Glutamatergic neuron (in vitro differentiated cells): ENCODE data around the gene MAP3K21. TPM values are rescaled to one million over a fixed set of nuclear protein-coding genes. Genes with fewer than 3 reads are reported as not detected.

Source experiments
- DNase-seq: peaks from one replicate; pipeline ENCODE4 v3.0.0; 2022
- H3K27ac Mint-ChIP-seq: one replicate; pipeline ENCODE4 v1.8.0; 2020; ENCODE audit warnings: mild to moderate bottlenecking, mixed read lengths, inconsistent platforms; ENCODE audit not compliant: unreplicated experiment
- H3K27me3 Mint-ChIP-seq: one replicate; pipeline ENCODE4 v1.8.0; 2020; ENCODE audit warnings: mild to moderate bottlenecking, moderate library complexity, mixed read lengths, inconsistent platforms; ENCODE audit not compliant: unreplicated experiment
- H3K36me3 Mint-ChIP-seq: one replicate; pipeline ENCODE4 v1.8.0; 2020; ENCODE audit warnings: mild to moderate bottlenecking, mixed read lengths, inconsistent platforms; ENCODE audit not compliant: unreplicated experiment
- H3K4me1 Mint-ChIP-seq: one replicate; pipeline ENCODE4 v1.8.0; 2020; ENCODE audit warnings: mild to moderate bottlenecking, low read depth, mixed read lengths, inconsistent platforms; ENCODE audit not compliant: unreplicated experiment
- H3K4me3 Mint-ChIP-seq: one replicate; pipeline ENCODE4 v1.8.0; 2020; ENCODE audit warnings: mild to moderate bottlenecking, mixed read lengths, inconsistent platforms; ENCODE audit not compliant: unreplicated experiment
- H3K9me3 Mint-ChIP-seq: one replicate; pipeline ENCODE4 v1.8.0; 2020; ENCODE audit warnings: mild to moderate bottlenecking, moderate library complexity, mixed read lengths, inconsistent platforms; ENCODE audit not compliant: unreplicated experiment
- total RNA-seq: library from RNA; stranded (reverse); fragmentation: NEBNext Ultra II Directional; extraction: Animal tissue kit (Norgen Biotek cat#: 25700); gene quantifications from one replicate; pipeline ENCODE4 v1.2.1, GENCODE V29; 2021; ENCODE audit not compliant: unreplicated experiment
- TF ChIP-seq, protein P1 (sequence below): fragments of 200-600 bp; sonication (generic); IDR thresholded peaks from one replicate; pipeline ENCODE4 v1.5.0; 2021; ENCODE audit not compliant: partially characterized antibody, unreplicated experiment

Gene MAP3K21
- total RNA-seq, 1 donor from 2014 or later, result 0.25 TPM

GRCh38 chr1:233323718-233324117 is 3.8 kb upstream of the MAP3K21 start:
- H3K27me3 Mint-ChIP-seq, result peaks cover 1% of the 10 kb centered on the region

DNA sequence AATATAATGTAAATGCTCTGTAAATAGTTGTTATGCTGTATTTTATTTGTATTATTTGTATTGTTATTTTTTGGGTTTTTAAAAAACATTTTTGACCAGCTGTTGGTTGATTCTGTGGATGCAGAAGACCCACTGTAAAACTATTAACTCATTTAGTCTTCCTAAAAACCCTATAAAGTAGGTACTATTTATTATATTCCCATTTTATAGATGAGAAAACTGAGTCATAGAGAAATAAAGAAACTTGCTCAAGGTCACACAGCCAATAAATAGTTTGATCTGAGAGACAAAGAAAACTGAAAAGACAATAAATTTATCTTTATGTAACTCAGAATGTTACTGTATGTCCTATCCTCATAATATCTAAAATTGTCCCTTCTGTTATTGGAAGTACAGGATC is 1.2 kb upstream of the MAP3K21 start:
- TF ChIP-seq, protein P1, sequence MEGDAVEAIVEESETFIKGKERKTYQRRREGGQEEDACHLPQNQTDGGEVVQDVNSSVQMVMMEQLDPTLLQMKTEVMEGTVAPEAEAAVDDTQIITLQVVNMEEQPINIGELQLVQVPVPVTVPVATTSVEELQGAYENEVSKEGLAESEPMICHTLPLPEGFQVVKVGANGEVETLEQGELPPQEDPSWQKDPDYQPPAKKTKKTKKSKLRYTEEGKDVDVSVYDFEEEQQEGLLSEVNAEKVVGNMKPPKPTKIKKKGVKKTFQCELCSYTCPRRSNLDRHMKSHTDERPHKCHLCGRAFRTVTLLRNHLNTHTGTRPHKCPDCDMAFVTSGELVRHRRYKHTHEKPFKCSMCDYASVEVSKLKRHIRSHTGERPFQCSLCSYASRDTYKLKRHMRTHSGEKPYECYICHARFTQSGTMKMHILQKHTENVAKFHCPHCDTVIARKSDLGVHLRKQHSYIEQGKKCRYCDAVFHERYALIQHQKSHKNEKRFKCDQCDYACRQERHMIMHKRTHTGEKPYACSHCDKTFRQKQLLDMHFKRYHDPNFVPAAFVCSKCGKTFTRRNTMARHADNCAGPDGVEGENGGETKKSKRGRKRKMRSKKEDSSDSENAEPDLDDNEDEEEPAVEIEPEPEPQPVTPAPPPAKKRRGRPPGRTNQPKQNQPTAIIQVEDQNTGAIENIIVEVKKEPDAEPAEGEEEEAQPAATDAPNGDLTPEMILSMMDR, result no peak
- DNase-seq, result no peak
- Mint-ChIP-seq H3K9me3 (peaks cover 2% of the 10 kb centered on the region), H3K27me3 (peaks cover 11% of the 10 kb centered on the region), H3K4me1 (no peaks in the 10 kb centered on the region), H3K4me3 (no peak overlapping the region), H3K36me3 (no peaks in the 10 kb centered on the region), H3K27ac (no peak overlapping the region)

More at GRCh38 chr1:233323718-233324117, 3.8 kb upstream of the MAP3K21 start:
- Mint-ChIP-seq H3K4me1 (no peaks in the 10 kb centered on the region), H3K27ac (no peak overlapping the region), H3K4me3 (no peak overlapping the region), H3K36me3 (no peaks in the 10 kb centered on the region), H3K9me3 (peaks cover 2% of the 10 kb centered on the region)
- no peak for DNase-seq
- TF ChIP-seq, protein P1, result no peak

- Mint-ChIP-seq H3K4me3 (peak overlapping the region; percentile 61), H3K4me1 (no peaks in the 10 kb centered on the region), H3K9me3 (peaks cover 2% of the 10 kb centered on the region), H3K27me3 (peaks cover 11% of the 10 kb centered on the region), H3K36me3 (no peaks in the 10 kb centered on the region), H3K27ac (no peak overlapping the region)
- DNase-seq, result peak; percentile 51
- TF ChIP-seq, protein P1, result no peak
These were observed 493 bp upstream of the MAP3K21 start for GRCh38 chr1:233326811-233327650.

DNA sequence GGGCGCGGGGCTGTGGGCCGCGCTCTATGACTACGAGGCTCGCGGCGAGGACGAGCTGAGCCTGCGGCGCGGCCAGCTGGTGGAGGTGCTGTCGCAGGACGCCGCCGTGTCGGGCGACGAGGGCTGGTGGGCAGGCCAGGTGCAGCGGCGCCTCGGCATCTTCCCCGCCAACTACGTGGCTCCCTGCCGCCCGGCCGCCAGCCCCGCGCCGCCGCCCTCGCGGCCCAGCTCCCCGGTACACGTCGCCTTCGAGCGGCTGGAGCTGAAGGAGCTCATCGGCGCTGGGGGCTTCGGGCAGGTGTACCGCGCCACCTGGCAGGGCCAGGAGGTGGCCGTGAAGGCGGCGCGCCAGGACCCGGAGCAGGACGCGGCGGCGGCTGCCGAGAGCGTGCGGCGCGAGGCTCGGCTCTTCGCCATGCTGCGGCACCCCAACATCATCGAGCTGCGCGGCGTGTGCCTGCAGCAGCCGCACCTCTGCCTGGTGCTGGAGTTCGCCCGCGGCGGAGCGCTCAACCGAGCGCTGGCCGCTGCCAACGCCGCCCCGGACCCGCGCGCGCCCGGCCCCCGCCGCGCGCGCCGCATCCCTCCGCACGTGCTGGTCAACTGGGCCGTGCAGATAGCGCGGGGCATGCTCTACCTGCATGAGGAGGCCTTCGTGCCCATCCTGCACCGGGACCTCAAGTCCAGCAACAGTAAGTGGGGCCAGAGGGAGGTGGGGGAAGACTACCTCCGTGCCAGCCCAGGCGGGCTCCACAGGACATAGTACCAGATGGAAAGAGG is 808 bp downstream of the MAP3K21 start:
- peak; percentile 46 for DNase-seq
- TF ChIP-seq, protein P1, result no peak
- Mint-ChIP-seq H3K9me3 (peaks cover 2% of the 10 kb centered on the region), H3K4me3 (peak overlapping the region; percentile 76), H3K4me1 (no peaks in the 10 kb centered on the region), H3K27ac (no peak overlapping the region), H3K36me3 (no peaks in the 10 kb centered on the region), H3K27me3 (peaks cover 11% of the 10 kb centered on the region)
